ENCODE data around the gene STAM2.
A peak's percentile ranks its signal among the peaks of the same experiment; 100 is the strongest.

GRCh38 chr2:152189622-152190495 lies 14.3 kb upstream of the STAM2 start:
- peak; percentile 90 for TF ChIP-seq CTCF (conservative IDR thresholded peaks at IDR 0.05; ENCODE audit: low read depth, low read length)
- TF ChIP-seq EZH2 (IDR thresholded peaks at IDR 0.05; ENCODE audit: low read length, unreplicated experiment) = no peak
- TF ChIP-seq EZH2phosphoT487 (IDR thresholded peaks at IDR 0.05; ENCODE audit: borderline replicate concordance, low read length) = no peak
